Measurements from ENCODE around the gene GON4L.
"Not testable (repeated sequence)": the region's sequence is repeated elsewhere in the genome, so short reads cannot be mapped to it uniquely, and the experiment has no call there.

GON4L gene

DNA sequence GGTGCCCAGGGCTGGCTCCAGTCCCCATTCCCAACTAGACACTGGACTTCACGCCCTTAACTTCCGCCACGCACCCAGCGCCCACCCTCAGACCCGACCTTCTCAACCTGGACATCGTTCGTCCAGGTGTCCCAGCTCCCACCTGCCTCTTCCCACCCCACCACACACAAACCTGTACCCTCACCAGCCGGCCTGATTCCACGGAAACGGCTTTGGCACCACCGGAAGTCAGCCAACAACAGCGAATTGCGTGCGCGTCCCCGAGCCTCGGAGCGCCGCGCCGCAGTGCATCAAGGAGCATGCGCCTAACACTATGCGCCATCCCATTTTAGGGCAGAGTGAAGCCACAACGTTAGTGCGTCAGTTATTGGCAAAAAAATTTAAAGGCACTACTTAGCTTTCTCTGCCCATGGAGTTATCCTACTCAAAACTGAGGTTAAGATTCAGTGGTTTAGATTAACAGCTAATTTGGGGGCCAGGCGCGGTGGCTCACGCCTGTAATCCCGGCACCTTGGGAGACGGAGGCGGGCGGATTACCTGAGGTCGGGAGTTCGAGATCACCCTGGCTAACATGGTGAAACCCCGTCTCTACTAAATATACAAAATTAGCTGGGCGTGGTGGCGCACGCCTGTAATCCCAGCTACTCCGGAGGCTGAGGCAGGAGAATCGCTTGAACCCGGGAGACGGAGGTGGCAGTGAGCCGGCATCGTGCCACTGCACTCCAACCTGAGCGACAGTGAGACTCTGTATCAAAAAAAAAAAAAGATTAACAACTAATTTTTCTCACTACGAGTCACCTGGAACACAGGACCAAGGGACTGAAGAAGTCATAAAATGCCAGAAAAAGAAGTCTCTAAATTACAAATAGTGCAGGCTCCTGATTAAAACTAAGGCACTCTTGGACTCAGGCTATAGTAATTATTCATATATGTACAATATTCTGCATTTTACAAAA is at the start of gene GON4L:
Gene GON4L (minus strand): TSS at position 240 of the 956 bp plus-strand sequence. CDS start 3,434 bp downstream, outside the sequence.
- peak; percentile 76 for DNase-seq

- no peak for DNase-seq
Observed at GRCh38 chr1:155904261-155904660, 47.2 kb upstream of the GON4L start.

- no peak for DNase-seq
Observed at GRCh38 chr1:155900161-155900560, 43.1 kb upstream of the GON4L start.

DNA sequence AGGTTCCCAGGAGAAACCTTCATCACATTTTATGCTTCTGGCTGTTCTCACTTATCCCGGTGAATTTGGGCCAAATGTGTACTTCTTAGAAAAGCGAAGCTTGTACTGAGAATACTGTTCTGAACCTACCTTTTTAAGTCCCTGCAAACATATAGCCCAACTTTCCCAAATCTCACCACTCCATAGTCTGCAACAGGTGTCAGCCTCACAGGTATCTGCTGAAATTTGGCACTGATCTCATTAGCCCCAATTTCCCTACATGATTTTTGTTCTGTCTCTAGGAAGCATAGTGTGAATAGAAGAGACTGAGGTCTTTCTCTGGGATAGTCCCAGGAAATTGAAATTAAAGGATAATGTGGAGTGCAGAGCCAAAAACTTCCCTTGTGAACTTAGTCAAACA is 42.7 kb upstream of the GON4L start:
- no peak for DNase-seq

DNA sequence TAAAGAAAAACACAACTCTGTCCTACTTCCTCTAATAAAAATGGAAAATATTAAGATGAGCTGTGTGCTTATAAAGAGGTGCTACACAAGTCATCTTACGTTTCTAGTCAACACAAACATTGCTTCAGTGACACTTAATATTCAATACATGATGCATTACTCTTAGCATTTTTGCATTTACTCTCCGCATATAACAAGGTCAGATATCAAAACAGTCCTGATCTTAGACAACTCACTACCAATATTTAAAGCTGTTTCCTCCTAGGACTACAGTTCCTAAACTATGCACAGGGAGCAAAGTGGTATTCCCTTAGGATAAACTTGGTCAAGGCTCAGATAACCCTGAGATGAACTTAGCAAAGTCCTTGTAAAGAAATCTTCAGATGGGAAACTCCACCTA is 41.9 kb upstream of the GON4L start:
- no peak for DNase-seq

- DNase-seq, result no peak
Observed at GRCh38 chr1:155897746-155898145, 40.7 kb upstream of the GON4L start.

DNA sequence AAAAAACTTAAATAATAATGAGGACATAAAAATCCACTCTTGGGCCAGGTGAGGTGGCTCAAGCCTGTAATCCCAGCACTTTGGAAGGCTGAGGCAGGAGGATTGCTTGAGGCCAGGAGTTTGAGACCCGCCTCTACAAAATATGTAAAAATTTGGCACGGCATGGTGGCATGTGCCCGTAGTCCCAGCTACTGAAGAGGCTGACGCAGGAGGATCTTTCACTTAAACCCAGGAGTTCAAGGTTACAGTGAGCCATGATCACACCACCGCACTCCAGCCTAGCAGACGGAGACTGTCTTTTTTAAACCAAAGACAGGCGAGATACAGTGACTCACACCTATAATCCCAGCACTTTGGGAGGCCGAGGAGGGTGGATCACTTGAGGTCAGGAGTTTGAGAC is 39.5 kb upstream of the GON4L start:
- DNase-seq, result not testable (repeated sequence)

DNA sequence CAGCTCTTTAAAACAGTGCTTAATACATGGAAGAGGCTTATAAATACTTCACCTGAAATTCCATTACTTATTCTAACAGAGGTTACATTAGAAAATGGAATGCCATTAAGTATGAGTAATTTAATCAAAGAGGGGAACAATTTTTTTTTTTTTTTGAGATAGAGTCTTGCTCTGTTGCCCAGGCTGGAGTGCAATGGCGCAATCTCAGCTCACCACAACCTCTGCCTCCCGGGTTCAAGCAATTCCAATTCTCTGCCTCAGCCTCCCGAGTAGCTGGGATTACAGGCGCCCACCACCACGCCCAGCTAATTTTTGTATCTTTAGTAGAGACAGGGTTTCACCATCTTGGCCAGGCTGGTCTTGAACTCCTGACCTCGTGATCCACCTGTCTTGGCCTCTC is 38.6 kb upstream of the GON4L start:
- not testable (repeated sequence) for DNase-seq

DNA sequence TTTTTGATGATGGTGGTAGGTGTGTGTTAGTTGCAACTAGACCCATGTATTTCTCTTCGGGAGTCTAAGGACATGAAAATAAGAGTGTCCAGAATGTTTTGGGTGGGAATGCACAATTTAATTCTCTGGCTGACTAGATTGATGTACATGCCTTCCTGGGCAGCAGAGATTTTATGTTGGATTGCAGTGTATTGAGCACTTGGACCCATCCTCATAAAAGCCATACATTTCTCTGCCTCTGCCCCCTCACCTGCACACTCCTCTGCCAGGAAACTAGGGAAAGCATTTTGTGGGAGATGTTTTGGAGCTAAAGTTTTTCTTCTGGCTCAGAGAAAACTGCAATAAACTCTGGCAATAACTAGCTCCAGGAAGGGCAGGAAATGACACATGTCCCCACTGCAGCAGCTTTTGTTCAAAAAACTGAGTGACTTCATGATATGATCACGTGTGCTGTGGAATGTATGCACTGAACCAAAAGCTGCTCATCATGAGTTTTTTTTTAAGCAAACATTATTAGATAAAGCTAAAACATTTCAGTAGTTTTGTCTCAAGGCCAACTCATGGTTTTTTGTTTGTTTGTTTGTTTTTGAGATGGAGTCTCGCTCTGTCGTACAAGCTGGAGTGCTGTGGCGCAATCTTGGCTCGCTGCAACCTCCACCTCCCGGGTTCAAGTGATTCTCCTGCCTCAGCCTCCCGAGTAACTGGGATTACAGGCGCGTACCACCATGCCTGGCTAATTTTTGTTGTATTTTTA is 36.6 kb upstream of the GON4L start:
- DNase-seq, result no peak

DNA sequence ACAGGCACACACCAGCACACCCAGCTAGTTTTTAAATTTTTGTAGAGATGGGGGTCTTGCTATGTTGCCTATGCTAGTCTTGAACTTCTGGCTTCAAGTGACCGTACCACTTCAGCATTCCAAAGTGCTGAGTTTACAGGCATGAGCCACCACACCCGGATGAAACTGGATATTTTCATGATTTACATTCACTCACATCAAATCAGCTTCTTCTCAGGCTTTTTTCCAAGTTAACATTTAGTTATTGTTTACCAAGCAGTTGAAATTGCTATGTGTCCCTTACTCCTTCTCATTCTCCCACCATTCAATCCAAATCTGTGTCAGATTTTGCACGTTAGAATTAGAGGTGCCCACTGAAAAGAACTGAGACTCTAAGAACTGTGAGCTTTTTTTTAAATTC is 35.8 kb upstream of the GON4L start:
- DNase-seq, result no peak

- DNase-seq, result no peak
Observed at GRCh38 chr1:155890251-155890650, 33.2 kb upstream of the GON4L start.

- DNase-seq, result no peak
Observed at GRCh38 chr1:155889566-155889965, 32.6 kb upstream of the GON4L start.

GRCh38 chr1:155888481-155888880 is 31.5 kb upstream of the GON4L start:
- DNase-seq, result no peak

- no peak for DNase-seq
Observed at GRCh38 chr1:155884982-155885381, 28.0 kb upstream of the GON4L start.

GRCh38 chr1:155884031-155884960 is 27.3 kb upstream of the GON4L start:
- no peak for DNase-seq

- DNase-seq, result no peak
Observed at GRCh38 chr1:155882766-155883165, 25.8 kb upstream of the GON4L start.

GRCh38 chr1:155882235-155882634 is 25.2 kb upstream of the GON4L start:
- DNase-seq, result no peak

DNA sequence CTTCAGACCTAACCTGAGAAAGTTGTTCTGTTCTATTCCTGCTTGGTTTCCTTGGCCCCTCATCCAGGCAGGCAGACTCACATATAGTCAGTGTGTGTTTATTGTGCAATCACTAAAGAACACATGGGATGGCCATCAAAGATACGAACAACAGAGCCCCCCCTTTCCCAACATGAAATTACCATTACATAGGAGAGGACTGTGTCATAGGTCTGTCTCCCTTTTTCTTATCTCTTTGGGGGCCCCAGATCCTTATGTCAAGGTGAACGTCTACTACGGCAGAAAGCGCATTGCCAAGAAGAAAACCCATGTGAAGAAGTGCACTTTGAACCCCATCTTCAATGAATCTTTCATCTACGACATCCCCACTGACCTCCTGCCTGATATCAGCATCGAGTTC is 23.9 kb upstream of the GON4L start:
- DNase-seq, result no peak

GRCh38 chr1:155880251-155880650 is 23.2 kb upstream of the GON4L start:
- no peak for DNase-seq

DNA sequence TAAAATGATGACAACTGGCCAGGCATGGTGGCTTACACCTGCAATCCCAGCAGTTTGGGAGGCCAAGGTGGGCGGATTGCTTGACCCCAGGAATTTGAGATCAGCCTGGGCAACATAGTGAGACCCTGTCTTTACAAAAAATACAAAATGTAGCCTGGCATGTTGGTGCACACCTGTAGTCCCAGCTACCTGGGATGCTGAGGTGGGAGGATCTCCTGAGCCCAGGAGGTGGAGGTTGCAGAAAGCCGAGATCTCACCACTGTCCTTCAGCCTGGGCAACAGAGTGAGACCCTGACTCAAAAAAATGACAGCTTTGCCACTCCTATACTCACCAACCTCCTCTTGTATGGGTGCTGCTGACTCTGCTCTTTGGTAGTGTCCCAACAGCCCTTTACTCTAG is 20.9 kb upstream of the GON4L start:
- DNase-seq, result no peak

DNA sequence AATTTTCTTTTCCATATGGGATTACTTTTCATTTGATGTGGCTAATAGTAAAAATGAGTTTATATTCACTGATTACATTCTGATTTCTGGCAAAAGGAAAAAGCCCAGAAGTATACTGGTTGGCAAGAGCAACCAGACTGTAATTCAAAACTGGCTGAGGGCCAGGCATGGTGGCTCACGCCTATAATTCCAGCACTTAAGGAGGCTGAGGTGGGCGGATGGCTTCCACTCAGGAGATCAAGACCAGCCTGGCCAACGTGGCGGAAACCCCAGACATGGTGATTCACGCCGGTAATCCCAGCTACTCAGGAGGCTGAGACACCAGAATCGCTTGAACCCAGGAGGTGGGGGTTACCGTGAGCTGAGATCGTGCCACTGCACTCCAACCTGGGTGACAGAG is 16.8 kb upstream of the GON4L start:
- no peak for DNase-seq

DNA sequence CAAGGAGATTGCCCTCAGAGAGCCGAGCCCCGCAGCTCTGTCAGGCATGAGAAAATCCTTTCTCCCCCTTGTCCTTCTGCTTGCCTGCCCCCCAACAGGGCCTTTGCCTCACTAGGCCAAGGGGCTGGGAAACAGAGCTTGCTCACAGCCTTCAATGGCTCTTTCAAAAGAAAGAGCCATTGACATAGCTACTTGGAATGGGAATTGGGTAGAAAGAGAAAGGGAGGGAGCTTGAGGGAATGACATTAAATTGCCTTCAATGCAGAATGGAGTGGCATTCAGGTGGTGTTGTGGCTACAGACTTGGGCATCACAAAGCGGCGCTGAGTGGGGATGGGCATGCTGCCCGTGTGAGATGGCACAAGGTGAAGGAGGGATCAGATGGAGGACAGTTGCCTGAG is 15.5 kb upstream of the GON4L start:
- no peak for DNase-seq

DNA sequence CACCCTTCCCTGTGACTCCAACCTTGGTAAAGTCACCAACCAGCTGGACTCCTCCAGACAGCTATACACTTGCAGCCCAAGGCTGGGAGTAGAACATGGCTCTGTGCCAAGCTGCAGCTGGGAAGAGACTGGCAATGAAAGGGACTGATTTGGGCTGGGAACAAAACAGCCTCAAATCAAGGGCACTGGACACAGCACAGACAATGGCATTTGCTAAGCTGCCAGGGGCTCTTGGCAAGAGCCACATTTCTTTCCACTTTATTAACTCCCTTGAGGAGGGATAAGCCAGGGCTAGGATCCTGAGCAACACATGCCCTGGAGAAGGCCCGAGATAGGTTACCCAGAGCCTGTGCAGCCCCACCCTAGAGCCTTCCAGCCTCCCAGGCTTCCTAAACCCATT is 14.4 kb upstream of the GON4L start:
- DNase-seq, result no peak

Data from NCI-H1417 treated with DMSO at 0.1 percent for 48 hours (cell line).